Testis (tissue), 2 donors: ENCODE data around the gene APOLD1.

Experiments
- CTCF ChIP-seq, 3 experiments: fragments of 450-650 bp in 2 of 3; fragments of 200-600 bp in 1 of 3; sonication (generic) in 1 of 3; IDR thresholded peaks; one replicate each; pipeline ENCODE4 v1.5.1; 2016 to 2019; ENCODE audit warnings: antibody characterized with exemption in 3 of 3, mild to moderate bottlenecking in 2 of 3, moderate library complexity in 1 of 3
- POLR2A ChIP-seq: fragments of 450-650 bp; IDR thresholded peaks from one replicate; pipeline ENCODE4 v1.6.1; 2017; ENCODE audit warnings: antibody characterized with exemption, mild to moderate bottlenecking, moderate library complexity

- no peak for TF ChIP-seq CTCF (IDR thresholded peaks at IDR 0.05)
- no peak for TF ChIP-seq POLR2A
Observed at GRCh38 chr12:12812174-12812573, 26.7 kb downstream of the APOLD1 start.
